Gastroesophageal sphincter (tissue), 4 donors: Measurements from ENCODE around the gene CTXND1. TPM values are rescaled to one million over a fixed set of nuclear protein-coding genes. Genes with fewer than 3 reads are reported as not detected.

Experiments
- ATAC-seq: fragments of 150-250 bp; one replicate; pipeline ENCODE4 v1.9.1; 2016; ENCODE audit warnings: mild to moderate bottlenecking, moderate library complexity
- H3K27ac ChIP-seq, 4 donors: fragments of 200-600 bp; sonication (generic) in 3 of 4; 1 replicate in 3 of 4; 2 replicates in 1 of 4; pipeline ENCODE4 v1.5.1; 2016 to 2019
- H3K27me3 ChIP-seq: fragments of 200-600 bp; sonication (generic); one replicate; pipeline ENCODE4 v1.5.1; 2019
- H3K36me3 ChIP-seq, 2 donors: fragments of 200-600 bp; sonication (generic); one replicate each; pipeline ENCODE4 v1.5.1; 2019; ENCODE audit warnings: control low read depth in 1 of 2
- H3K4me1 ChIP-seq, 3 donors: fragments of 200-600 bp; sonication (generic); 1 replicate in 2 of 3; 2 replicates in 1 of 3; pipeline ENCODE4 v1.5.1; 2016 to 2019; ENCODE audit warnings: control low read depth in 2 of 3
- H3K4me3 ChIP-seq, 2 donors: fragments of 200-600 bp; sonication (generic); one replicate each; pipeline ENCODE4 v1.5.1; 2019; ENCODE audit warnings: mild to moderate bottlenecking in 1 of 2, moderate library complexity in 1 of 2
- H3K9me3 ChIP-seq, 3 donors: fragments of 200-600 bp; sonication (generic); one replicate each; pipeline ENCODE4 v1.5.1; 2017 to 2019; ENCODE audit warnings: control low read depth in 2 of 3
- EP300 ChIP-seq: sonication (generic); formaldehyde crosslinking; IDR thresholded peaks from one replicate; pipeline ENCODE4 v1.6.1; 2017; ENCODE audit warnings: antibody characterized with exemption, mild to moderate bottlenecking
- POLR2A ChIP-seq, 2 donors: fragments of 450-650 bp; IDR thresholded peaks; one replicate each; pipeline ENCODE4 v1.6.1; 2017; ENCODE audit warnings: antibody characterized with exemption in 2 of 2, mild to moderate bottlenecking in 2 of 2, moderate library complexity in 1 of 2
- POLR2AphosphoS5 ChIP-seq: sonication (generic); formaldehyde crosslinking; IDR thresholded peaks from one replicate; pipeline ENCODE4 v1.6.1; 2017; ENCODE audit warnings: antibody characterized with exemption
- WGBS, 2 donors: methylation state at CpG; one replicate each; pipeline ENCODE4 v1.1.5; 2018; ENCODE audit warnings: low coverage in 1 of 2; 5-methylcytosine and 5-hydroxymethylcytosine counted together
- total RNA-seq, 4 donors: library from RNA; depleted of rRNA; stranded (reverse); fragments of >200 nt; gene quantifications; one replicate each; pipeline ENCODE4 v1.1.0, GENCODE V29; 2016
- TF ChIP-seq, protein P1 (sequence below), 4 experiments: fragments of 200-600 bp in 2 of 4; fragments of 450-650 bp in 2 of 4; sonication (generic) in 1 of 4; IDR thresholded peaks; one replicate each; pipeline ENCODE4 v1.5.1; 2017 to 2019; ENCODE audit warnings: antibody characterized with exemption in 4 of 4, mild to moderate bottlenecking in 2 of 4, moderate library complexity in 2 of 4

The CTXND1 gene
- total RNA-seq, 4 donors from 2014 or later: 0.27 to 0.85 (median 0.75) TPM

DNA sequence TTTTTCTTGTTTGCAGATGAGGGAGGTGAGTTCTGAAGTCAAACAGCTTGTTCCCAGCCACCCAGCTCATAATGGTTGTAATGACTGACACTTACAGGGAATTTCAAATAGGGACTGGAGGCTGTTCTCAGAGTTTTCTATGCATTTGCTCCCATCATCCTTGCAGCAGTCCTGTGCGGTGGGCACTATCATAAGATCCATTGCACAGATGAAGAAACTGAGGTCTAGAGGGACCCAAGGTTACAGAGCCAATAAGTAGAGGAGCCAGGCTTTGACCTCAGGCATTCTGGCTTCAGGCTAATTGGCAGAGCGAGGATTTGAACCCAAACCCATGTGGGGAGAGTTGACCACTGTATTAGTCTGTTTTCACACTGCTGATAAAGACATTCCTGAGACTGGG, 66.9 kb downstream of the CTXND1 start:
- no peaks in the 10 kb centered on the region for H3K27me3 ChIP-seq
- H3K27ac ChIP-seq: no peak overlapping the region
- ATAC-seq: no peak
- H3K4me3 ChIP-seq: no peak overlapping the region
- TF ChIP-seq POLR2AphosphoS5 (no peak), POLR2A (IDR thresholded peaks at IDR 0.05) (no peak), EP300 (no peak)
- TF ChIP-seq, protein P1, sequence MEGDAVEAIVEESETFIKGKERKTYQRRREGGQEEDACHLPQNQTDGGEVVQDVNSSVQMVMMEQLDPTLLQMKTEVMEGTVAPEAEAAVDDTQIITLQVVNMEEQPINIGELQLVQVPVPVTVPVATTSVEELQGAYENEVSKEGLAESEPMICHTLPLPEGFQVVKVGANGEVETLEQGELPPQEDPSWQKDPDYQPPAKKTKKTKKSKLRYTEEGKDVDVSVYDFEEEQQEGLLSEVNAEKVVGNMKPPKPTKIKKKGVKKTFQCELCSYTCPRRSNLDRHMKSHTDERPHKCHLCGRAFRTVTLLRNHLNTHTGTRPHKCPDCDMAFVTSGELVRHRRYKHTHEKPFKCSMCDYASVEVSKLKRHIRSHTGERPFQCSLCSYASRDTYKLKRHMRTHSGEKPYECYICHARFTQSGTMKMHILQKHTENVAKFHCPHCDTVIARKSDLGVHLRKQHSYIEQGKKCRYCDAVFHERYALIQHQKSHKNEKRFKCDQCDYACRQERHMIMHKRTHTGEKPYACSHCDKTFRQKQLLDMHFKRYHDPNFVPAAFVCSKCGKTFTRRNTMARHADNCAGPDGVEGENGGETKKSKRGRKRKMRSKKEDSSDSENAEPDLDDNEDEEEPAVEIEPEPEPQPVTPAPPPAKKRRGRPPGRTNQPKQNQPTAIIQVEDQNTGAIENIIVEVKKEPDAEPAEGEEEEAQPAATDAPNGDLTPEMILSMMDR (IDR thresholded peaks at IDR 0.05): no peak
- peaks cover 0 to 84% of the 10 kb centered on the region in 2 donors for H3K36me3 ChIP-seq
- 80 to 100% methylated on average over 1 of the region's 2 CpGs for WGBS, 2 donors
- H3K4me1 ChIP-seq: no peaks in the 10 kb centered on the region
- H3K9me3 ChIP-seq: no peaks in the 10 kb centered on the region

DNA sequence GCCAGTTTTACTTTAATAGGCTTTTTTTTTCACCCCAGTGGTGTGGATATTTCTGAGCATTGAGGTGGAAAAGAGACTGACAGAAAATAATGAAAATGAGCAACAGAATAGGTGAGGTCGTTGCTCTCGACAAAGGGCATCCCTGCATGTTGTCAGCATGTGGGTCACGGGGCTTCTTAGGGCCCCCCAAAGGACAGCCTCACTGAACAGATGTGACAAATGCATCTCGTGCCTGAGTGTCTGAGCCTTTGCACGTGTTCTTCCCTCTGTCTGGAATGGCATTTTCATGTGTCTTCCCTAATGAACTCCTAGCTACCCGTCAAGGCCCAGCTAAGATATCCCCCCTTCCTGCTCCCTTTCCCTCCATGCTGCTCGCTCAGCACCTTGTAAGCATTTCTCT, 67.5 kb downstream of the CTXND1 start:
- Histone ChIP-seq H3K4me3 (no peak overlapping the region), H3K27me3 (no peaks in the 10 kb centered on the region), H3K36me3 (peaks cover 0 to 90% of the 10 kb centered on the region in 2 donors), H3K27ac (no peak overlapping the region), H3K4me1 (peaks cover 0 to 4% (median 0%) of the 10 kb centered on the region in 3 donors), H3K9me3 (no peaks in the 10 kb centered on the region)
- TF ChIP-seq POLR2A (IDR thresholded peaks at IDR 0.05): no peak
- TF ChIP-seq, protein P1 (IDR thresholded peaks at IDR 0.05): no peak
- 89 to 100% methylated on average over 1 to 7 of the region's 7 CpGs for WGBS, 2 donors
- ATAC-seq: no peak

DNA sequence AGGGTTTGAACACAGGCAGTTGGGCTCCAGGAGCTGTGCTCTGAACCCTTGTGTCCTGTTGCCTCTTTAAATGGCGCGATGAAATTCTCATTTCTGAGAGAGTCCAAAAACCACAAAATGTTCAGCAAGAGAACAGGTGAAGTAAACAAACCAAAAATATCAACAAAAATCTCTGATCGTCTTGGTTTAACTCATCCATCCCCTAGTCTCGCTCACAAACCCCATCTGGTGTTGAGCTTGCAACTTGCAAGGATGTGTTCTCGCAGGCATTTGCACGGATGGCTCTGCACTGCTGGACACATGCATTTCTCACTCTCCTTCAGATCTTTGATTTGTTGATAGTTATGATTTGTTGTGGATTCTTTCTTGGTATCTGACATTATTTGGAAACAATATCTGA, 68.1 kb downstream of the CTXND1 start:
- TF ChIP-seq POLR2AphosphoS5: no peak
- TF ChIP-seq, protein P1 (IDR thresholded peaks at IDR 0.05): no peak
- TF ChIP-seq EP300: no peak
- no peak for TF ChIP-seq POLR2A (IDR thresholded peaks at IDR 0.05)
- H3K4me3 ChIP-seq: no peak overlapping the region
- H3K9me3 ChIP-seq: no peaks in the 10 kb centered on the region
- H3K27ac ChIP-seq: no peak overlapping the region
- peaks cover 0 to 96% of the 10 kb centered on the region in 2 donors for H3K36me3 ChIP-seq
- 74 to 76% methylated on average over 4 to 6 of the region's 6 CpGs for WGBS, 2 donors
- ATAC-seq: no peak
- H3K27me3 ChIP-seq: no peaks in the 10 kb centered on the region
- peaks cover 0 to 11% (median 0%) of the 10 kb centered on the region in 3 donors for H3K4me1 ChIP-seq

DNA sequence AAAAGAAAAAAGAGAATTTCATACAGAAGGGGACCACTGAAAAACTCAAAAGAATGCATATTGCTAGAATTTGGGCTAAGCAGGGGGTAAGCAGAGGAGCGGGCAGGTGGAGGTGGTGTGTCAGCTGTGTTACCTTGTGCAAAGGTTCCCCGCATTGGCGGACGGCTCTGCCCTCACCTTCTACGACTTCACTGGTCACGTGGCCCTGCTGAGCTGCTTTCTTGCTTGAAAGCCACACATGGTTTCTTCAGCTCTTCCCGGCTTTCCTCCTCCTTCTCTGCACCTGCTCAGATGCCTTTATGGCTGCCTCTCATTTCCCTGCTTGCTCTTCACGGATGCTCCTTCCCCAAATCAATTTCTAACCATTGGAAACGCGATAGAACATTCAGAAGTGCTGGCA, 68.7 kb downstream of the CTXND1 start:
- Histone ChIP-seq H3K27me3 (no peaks in the 10 kb centered on the region), H3K4me1 (peaks cover 0 to 13% (median 0%) of the 10 kb centered on the region in 3 donors), H3K36me3 (peaks cover 0 to 100% of the 10 kb centered on the region in 2 donors), H3K9me3 (no peaks in the 10 kb centered on the region), H3K4me3 (no peak overlapping the region), H3K27ac (no peak overlapping the region)
- 91 to 95% methylated on average over 7 to 10 of the region's 10 CpGs for WGBS, 2 donors
- no peak for ATAC-seq
- no peak for TF ChIP-seq POLR2AphosphoS5
- TF ChIP-seq POLR2A (IDR thresholded peaks at IDR 0.05): no peak
- no peak for TF ChIP-seq EP300
- TF ChIP-seq, protein P1 (IDR thresholded peaks at IDR 0.05): no peak

DNA sequence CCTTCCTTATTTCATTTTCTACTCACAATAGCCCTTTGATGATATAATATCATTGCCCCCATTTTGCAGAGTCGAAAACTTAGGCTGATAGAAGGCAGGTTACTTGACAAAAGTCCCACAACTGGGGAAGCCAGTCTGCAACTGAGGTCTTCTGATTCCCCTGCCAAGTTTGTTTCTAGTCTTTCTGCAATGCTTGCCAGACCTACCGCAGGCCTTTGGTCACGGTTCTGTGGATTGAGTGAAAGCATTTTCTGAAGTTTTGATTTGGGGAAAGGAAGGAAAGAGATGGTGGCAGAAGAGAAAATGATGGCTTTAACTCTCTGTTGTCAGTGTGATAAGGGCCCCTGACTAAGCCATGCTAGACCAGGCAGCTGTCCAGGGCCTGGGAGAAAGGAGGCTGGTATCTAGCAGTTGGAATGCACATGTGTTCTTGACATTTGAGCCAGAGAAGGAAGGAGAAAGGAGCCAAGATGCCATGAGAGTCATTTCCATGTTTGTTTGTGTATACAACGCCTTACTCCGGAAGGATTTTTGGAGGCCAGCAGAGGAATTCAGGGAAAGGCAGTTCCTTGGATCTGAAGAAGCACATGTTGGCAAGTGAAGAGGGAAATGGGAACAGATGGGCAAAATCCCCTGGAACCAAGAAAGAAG, 69.3 kb downstream of the CTXND1 start:
- ATAC-seq: no peak
- 27 to 28% methylated on average over 2 to 3 of the region's 5 CpGs for WGBS, 2 donors
- TF ChIP-seq EP300: no peak
- no peak for TF ChIP-seq POLR2AphosphoS5
- TF ChIP-seq POLR2A (IDR thresholded peaks at IDR 0.05): no peak
- TF ChIP-seq, protein P1 (IDR thresholded peaks at IDR 0.05): no peak

More for the DNA sequence above, 69.3 kb downstream of the CTXND1 start:
- Histone ChIP-seq H3K4me1 (peaks cover 0 to 13% (median 0%) of the 10 kb centered on the region in 3 donors), H3K36me3 (peaks cover 0 to 100% of the 10 kb centered on the region in 2 donors), H3K4me3 (no peak overlapping the region), H3K9me3 (no peaks in the 10 kb centered on the region), H3K27me3 (no peaks in the 10 kb centered on the region), H3K27ac (no peak overlapping the region)
